ENCODE data around the gene CCDC134.
"Not testable (repeated sequence)": the region's sequence is repeated elsewhere in the genome, so short reads cannot be mapped to it uniquely, and the experiment has no call there.

Gene CCDC134

GRCh38 chr22:41845380-41846267 is 45.1 kb downstream of the CCDC134 start:
- DNase-seq, result no peak

GRCh38 chr22:41846268-41846987 is 45.9 kb downstream of the CCDC134 start:
- DNase-seq, result no peak

DNA sequence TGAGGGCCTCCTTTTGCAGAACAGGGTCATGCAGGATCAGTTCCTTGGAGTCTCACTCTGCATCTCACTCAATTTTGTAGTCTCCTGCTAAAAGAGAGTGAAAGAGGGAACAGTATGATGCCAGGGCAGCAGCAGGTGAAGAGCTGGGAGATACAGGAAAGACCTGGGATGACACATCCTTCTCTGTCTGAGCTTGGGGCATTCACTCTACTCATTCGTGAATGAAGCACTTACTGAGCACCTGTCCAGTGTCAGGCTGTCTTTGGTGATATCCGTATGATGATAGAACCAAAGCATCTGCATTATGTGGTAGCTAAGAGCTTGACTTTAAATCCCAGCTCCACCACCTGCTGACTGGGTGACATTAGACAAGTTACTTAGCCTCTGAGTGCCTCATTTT is 46.8 kb downstream of the CCDC134 start:
- DNase-seq, result no peak

DNA sequence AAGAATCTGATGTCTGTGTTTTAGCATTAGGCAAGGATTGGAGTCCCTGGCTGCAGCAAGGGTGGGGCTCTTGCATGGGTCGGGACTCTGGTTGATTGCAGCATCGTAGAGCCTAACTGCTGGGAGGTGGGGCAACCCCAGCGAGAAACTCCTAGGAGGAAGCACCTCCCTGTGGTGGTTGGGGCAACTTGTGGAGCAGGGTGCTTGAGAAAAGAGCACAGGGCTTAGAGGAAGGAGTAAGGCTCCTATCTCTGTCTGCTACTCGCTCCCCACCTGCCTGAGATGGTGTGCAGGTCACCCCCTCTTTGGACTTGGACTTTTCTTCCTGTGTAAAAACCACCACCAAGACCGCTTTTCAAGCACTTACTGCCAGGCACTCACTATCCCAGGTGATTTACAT is 48.0 kb downstream of the CCDC134 start:
- DNase-seq, result no peak

DNA sequence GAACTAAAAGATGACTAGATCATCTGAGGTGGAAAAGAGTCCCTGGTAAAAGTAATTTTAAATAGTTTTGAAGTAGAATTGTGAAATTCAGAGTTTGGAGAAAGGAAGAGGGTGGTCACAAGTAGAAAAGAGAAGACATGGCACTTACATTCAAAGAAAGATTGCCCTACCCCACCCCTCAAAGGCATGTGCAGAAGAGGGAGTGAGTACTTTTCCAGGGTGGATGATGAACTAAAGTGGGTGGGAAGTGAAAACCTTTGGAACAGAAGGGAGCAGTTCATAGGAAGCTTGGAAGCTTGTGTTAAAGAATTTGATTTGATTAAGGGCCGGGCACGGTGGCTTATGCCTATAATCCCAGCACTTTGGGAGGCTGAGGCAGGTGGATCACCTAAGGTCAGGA is 56.0 kb downstream of the CCDC134 start:
- DNase-seq, result no peak

DNA sequence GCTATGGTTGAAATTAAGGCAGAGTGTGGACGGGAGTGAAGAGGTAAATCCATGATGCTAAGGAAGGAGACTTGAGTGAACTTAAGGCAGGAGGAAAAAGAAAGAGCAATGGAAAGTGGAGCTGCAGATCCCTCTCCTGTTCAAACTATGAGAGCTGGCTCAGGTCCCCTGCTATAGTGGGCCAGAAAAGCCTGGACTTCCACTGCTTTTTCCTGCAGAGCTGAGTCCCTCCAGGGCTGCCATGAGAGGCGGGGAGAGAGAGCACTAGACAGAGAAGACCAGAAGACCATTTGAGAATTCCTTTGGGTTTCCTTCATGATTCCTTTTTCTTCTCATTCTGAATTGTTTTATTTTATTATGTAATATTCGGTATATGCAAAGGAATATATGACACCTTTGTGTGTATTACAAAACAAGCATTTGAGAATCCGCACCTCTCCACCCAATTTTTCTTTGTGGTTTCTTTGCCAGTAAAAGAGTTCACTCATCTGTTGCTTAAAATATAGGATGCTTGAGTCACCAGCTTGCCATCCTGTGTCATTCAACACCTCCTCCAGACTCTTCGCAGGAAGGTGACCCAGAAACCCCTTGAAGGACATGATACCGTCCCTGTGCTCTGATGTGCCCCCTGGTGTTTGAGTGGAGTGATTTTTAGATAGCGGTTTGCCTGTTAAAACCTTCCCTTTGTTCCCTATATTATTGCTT is 56.8 kb downstream of the CCDC134 start:
- no peak for DNase-seq

DNA sequence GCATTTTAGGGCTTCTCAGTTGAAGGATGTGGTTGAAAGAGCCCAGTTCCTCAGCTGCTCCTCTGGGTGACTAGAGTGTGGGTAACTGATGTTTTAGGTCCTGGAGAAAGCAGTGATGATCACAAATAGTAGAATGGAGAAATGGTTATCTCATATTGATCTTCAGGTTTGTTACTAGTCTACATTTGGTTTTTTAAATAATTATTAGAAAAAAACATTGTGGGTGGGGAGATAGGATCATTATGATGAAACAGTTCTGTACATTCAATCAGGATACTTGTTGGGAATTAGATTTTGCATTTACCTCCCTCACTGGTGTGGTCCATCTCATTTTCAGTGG is 57.4 kb downstream of the CCDC134 start:
- DNase-seq, result no peak

- no peak for DNase-seq
Measured at GRCh38 chr22:41862160-41862529, 61.7 kb downstream of the CCDC134 start.

DNA sequence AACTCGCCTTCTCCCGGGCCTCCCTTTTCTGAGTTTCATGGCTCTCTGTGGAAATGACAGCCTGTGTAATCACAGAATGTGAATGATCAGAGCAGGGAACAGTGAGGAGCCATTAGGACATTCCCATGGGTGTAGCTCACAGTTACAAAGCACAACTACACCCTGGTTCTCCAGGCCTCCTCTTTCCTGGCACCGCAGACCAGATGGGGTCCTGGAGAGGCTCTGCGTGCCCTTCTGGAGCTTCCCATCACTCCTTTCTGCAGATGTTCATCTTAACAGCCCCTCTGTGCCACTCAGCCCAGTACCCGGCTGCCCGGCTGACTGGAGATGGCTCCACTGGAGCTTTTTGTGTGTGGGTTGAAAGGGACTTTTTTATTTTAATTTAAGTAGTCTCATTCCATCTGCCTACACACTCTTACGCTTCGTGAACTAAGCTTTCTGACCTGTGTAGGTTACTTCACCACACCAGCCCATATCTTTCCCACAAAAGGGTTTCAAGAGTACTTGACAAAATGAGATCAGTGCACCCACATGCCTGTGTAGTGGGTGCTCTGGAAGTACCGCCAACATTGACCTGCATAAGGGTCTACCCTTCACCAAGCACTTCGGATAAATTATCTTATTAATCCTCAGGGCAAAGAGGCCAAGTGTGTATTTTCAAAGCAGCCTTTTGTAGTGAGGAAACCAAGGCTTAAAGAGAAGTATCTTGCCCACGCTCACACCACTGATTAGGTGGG is 62.2 kb downstream of the CCDC134 start:
- no peak for DNase-seq

DNA sequence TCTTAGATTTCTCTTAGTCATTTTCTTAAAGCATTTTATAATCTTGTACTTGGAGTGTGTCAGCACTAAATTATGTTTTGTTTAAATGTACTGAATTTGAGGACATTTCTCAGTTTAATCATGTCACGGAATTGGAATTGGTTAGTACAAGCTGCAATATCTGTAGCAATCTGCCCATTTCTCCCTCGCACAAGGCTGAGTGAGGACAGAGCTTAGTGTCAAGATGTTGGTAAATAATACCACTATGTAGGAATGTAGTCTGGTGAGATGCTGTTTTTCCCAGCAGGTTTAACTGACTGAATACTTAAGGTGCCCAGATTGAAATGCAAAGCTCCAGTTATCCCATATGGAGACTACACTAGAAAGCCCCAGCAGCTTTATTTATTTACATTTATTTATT is 63.0 kb downstream of the CCDC134 start:
- no peak for DNase-seq

- DNase-seq, result no peak
Measured at GRCh38 chr22:41868556-41868955, 68.1 kb downstream of the CCDC134 start.

DNA sequence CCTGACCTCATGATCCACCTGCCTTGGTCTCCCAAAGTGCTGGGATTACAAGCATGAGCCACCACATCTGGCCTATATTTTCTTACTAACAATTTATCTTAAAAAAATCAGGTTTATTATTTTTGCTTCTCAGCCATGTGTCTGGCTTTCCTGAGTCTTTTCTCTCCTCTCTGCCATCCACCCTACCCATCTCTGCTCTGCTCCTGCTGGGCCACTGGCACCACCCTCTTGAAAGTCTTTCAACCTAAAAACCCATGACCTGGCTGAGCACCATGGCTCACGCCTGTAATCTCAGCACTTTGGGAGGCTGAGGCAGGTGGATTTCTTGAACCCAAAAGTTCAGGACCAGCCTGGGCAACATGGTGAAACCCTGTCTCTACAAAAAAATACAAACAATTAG is 69.6 kb downstream of the CCDC134 start:
- not testable (repeated sequence) for DNase-seq

DNA sequence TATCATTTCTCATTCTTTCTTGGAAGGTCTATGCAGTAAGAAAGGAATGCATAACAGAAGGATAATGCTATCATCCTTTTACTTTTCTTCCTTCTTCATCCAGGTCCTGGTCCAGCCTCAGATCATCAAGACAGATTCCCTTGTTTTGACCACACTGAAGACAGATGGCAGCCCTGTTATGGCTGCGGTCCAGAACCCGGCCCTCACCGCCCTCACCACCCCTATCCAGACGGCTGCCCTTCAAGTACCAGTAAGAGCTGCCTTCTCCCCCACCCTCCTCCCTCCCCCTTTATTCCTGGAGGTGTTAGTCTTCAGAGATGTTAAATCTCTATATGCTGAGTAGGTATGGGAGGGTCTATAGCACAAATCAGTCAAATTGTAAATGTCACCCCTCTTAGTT is 70.3 kb downstream of the CCDC134 start:
- no peak for DNase-seq

DNA sequence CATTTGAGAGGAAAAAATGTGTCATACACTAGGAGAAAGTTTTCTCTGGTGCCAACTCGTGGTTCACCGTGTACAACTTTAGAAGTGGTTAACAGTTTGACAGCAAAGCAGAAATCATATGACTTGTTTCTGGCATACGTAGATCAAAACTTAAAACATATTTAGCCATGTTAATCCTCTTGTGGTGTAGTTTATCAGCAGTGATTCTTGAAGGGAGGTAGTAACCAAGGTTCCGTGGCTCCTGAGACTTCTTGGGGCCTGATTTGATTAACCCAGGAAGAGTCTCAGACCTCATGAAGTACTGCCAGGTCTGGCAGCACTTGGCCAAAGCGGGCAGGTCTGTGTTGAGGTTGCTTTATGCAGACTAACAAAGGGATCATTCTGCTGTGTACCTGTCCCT is 72.9 kb downstream of the CCDC134 start:
- DNase-seq, result no peak

GRCh38 chr22:41874090-41874489 is 73.6 kb downstream of the CCDC134 start:
- DNase-seq, result no peak

DNA sequence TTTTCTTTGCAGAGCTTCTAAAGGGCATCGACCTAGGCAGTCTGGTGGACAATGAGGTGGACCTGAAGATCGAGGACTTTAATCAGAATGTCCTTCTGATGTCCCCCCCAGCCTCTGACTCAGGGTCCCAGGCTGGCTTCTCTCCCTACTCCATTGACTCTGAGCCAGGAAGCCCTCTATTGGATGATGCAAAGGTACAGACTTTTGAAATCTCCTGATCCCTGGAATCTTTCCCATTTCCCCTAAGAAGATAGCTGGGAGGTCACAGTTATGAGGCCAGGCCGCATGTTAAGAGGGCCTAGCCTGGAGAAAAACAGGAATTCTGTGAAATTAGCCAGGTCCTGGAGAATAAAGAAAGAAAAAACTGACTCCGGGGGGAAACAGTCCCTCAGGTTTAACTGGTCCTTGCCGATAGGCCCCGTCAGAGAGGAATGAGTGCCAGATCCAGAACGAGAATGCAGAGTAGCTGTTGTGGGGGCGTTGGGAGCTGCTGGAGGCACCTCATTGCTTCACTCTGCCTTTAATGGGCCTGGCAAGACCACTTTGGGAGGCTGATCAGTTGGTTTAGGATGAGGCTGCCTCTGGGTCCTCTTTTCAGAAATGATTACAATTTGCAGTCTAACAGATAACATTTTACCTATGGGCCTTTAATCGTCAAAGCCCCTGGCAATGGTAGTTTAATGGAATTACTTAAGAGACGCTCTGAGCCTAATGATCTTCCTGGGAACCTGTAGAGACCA is 75.2 kb downstream of the CCDC134 start:
- no peak for DNase-seq
